Hepatocyte (in vitro differentiated cells): ENCODE data around the gene ABHD4.

Experiments used
- EZH2 ChIP-seq: fragments of 200-600 bp; sonication (generic); IDR thresholded peaks from 2 replicates; pipeline ENCODE4 v1.6.1; 2016; ENCODE audit warnings: antibody characterized with exemption, mild to moderate bottlenecking, borderline replicate concordance
- TF ChIP-seq, protein P1 (sequence below): fragments of 200-600 bp; sonication (generic); IDR thresholded peaks from 2 replicates; pipeline ENCODE4 v1.5.1; 2016; ENCODE audit warnings: antibody characterized with exemption, mild to moderate bottlenecking; ENCODE audit not compliant: poor library complexity

DNA sequence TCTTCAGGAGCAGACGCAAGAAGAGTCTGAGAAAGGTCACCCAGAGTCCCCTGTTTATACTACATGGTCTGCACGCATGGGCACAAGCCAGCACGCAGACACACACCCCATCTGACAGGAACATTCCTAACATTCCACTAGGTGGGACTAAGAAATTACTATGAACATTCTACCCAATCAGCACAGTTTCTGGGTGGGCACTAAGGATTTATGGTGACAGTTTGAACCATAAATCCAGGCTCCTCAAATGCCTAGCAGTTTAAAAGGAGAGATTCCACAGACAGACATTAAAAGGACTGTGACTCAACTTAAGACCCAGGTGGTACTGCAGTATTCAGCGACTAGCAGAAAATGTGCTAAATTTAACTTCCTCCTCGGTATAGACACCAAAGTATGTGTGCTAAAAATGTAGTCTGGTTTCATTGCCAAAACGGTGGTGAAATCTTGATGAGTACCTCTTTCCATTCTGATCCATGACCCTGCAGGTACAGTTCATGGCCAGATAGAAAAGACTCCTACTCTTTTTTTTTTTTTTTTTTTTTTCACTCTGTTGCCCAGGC, 16.2 kb downstream of the ABHD4 start:
- TF ChIP-seq, protein P1, sequence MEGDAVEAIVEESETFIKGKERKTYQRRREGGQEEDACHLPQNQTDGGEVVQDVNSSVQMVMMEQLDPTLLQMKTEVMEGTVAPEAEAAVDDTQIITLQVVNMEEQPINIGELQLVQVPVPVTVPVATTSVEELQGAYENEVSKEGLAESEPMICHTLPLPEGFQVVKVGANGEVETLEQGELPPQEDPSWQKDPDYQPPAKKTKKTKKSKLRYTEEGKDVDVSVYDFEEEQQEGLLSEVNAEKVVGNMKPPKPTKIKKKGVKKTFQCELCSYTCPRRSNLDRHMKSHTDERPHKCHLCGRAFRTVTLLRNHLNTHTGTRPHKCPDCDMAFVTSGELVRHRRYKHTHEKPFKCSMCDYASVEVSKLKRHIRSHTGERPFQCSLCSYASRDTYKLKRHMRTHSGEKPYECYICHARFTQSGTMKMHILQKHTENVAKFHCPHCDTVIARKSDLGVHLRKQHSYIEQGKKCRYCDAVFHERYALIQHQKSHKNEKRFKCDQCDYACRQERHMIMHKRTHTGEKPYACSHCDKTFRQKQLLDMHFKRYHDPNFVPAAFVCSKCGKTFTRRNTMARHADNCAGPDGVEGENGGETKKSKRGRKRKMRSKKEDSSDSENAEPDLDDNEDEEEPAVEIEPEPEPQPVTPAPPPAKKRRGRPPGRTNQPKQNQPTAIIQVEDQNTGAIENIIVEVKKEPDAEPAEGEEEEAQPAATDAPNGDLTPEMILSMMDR = no peak
- no peak for TF ChIP-seq EZH2
